ENCODE results near the gene MLPH. TPM values are rescaled to one million over a fixed set of nuclear protein-coding genes. Genes with fewer than 3 reads are reported as not detected.
A peak's percentile ranks its signal among the peaks of the same experiment; 100 is the strongest.

MLPH gene
- total RNA-seq, 1 donor from 2014 or later = 394 TPM

- H3K27ac ChIP-seq = peak overlapping the region; percentile 75
- no peak for DNase-seq
- H3K4me1 ChIP-seq = peaks cover 26% of the 10 kb centered on the region
- no peaks in the 10 kb centered on the region for H3K9me3 ChIP-seq
- H3K4me3 ChIP-seq = no peak overlapping the region
- no peaks in the 10 kb centered on the region for H3K36me3 ChIP-seq
- no peak for ATAC-seq
- H3K27me3 ChIP-seq (ENCODE audit: low read depth) = no peaks in the 10 kb centered on the region
- intact Hi-C loops (cut with DNase I) = no loop called here
- no peak for TF ChIP-seq CTCF (IDR thresholded peaks at IDR 0.05)
Observed at GRCh38 chr2:237604391-237604790, 117.3 kb downstream of the MLPH start.

Small RNA genes lying within 50 kb of the gene (microRNA-seq; reads per million reads assigned to microRNA genes)
- gene MIR6811 (ENCODE audit: borderline number of aligned reads) = 1.5 reads per million

Other genes starting within 250 kb of the MLPH start
- 114 TPM for gene COL6A3, start 73.1 kb upstream of the MLPH start, total RNA-seq
- gene PRLH, start 79.3 kb downstream of the MLPH start, total RNA-seq = not detected
- gene RAB17, start 103.5 kb downstream of the MLPH start, total RNA-seq = 60.1 TPM
- gene LRRFIP1, start 140.3 kb downstream of the MLPH start, total RNA-seq = 180 TPM

All from lower lobe of right lung (tissue), 2 donors.